ENCODE measurements around the gene HGFAC.

The HGFAC gene

DNA sequence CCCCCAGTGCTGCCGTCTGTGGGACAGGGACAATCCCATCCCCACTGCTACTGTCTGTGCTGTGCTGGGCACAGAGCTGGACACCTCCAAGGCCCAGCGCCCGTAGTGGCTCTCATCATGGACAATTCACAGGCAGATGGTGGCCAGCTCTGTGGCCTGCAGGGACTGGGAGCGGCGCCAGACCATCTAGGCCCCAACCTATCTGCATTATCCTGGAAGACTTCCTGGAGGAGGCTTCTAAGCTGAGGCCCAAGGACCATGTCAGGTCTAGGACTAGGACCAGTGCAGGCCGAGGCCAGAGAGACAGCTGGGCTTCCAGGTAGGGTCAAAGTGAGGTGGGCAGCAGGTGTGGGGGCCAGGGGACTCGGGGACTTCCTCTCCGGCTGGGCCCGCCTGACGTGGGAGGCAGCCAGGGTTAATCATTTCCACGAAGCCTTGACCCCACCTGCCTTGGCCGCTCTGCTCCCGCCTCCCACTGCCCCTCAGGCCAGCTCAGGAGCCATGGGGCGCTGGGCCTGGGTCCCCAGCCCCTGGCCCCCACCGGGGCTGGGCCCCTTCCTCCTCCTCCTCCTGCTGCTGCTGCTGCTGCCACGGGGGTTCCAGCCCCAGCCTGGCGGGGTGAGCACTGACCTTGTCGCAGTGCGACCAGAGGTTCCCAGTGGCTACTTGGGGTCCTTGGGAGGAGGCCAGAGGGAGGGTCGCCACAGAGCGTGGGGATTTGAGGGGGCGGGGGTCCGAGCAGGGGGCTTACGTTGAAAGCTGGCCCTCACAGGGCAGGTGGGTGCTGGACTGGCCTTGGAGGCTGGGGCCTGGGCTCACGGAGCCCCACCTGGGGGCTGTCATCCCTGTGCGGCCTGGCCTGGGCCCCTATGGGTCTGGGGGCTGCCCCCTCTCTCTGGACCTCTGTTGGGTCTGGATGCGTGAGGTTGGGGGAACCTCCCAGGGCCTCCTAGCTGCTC lies at the start of gene HGFAC:
HGFAC (plus strand) TSS at position 468 of the 959 bp plus-strand sequence; CDS start at position 502, 34 bp downstream.
- no peak for DNase-seq (ENCODE audit: low read depth in 2 of 2)

DNA sequence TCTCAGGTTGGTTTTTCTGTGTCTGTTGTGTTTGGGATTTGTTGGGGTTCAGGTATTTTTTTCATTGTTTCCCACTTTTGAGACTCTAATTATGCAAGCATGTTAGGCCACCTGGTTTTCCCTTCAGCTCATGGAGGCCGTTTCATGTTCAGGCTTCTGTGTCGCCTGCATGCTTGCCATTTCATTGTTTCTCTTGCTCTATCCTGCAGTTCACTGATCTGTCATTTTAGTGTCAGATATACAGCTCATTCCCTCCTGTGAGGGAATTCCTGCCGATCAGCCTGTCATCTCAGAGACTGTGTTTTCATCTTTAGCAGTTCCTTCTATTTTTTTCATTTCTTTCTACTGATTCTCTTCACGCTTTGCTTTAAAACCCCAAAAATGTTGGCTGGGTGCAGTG lies 49.4 kb upstream of the HGFAC start:
- no peak for DNase-seq (ENCODE audit: low read depth in 2 of 2)

- no peak for DNase-seq (ENCODE audit: low read depth in 2 of 2)
These were observed 48.6 kb upstream of the HGFAC start for GRCh38 chr4:3393171-3393570.

DNA sequence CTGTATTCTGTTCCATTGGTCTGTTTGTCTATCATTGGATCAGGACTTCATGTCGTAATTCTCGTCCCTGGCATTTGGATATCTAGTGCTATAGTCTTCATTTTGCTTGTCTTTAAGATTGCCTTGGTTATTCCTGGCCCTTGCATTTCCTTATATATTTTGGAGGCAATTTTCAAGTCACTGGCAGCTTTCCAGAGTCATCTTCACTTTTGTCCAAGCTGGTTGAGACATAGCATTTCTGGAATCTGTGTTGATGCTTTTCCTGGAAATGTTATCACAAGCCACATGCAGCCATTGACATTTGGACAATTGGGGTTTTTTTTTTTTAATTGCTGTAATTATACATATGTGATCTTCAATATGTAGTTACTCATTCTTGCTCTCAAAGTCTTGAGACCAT lies 45.2 kb upstream of the HGFAC start:
- DNase-seq (ENCODE audit: low read depth in 2 of 2), result no peak

GRCh38 chr4:3397128-3397527 lies 44.6 kb upstream of the HGFAC start:
- DNase-seq (ENCODE audit: low read depth in 2 of 2), result no peak

DNA sequence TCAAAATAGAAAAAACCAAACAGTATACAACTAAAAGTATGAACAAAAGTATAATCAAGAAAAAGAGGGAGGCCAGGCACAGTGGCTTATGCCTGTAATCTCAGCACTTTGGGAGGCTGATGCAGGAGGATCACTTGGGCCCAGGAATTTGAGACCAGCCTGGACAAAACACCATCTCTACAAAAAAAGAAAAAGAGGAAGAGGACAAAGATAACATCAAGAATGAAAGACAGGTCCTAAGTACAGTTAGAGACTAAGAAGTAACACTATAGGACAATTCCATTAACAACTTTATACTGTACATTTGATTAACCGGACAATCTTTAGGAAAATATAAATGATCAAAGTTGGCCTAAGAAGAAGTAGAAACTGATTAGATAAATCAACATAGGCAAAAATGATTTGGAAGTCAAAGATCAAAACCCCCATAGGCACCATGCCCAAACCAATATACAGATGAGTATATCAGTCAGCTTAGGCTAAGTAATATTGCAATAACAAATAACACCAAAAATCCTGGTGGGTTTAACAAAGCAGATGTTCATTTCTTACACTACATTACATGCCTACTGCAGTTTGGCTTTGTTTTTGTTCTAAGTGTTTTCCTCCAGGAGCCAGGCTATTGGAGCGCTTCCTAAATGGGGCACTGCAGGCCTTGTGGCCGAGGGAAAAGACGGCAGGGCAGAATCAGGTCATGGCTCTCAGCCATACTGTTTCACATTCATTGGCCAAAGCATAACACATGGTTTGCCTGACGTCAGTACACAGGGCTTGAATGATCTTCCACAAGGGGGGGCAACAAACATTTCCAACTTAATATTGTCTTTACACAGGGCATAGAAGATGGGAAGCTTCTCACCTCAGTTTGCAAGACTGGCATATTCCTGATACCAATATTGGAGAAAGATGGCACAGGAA lies 42.2 kb upstream of the HGFAC start:
- DNase-seq (ENCODE audit: low read depth in 2 of 2), result no peak

- DNase-seq (ENCODE audit: low read depth in 2 of 2), result no peak
These were observed 40.2 kb upstream of the HGFAC start for GRCh38 chr4:3401436-3402171.

DNA sequence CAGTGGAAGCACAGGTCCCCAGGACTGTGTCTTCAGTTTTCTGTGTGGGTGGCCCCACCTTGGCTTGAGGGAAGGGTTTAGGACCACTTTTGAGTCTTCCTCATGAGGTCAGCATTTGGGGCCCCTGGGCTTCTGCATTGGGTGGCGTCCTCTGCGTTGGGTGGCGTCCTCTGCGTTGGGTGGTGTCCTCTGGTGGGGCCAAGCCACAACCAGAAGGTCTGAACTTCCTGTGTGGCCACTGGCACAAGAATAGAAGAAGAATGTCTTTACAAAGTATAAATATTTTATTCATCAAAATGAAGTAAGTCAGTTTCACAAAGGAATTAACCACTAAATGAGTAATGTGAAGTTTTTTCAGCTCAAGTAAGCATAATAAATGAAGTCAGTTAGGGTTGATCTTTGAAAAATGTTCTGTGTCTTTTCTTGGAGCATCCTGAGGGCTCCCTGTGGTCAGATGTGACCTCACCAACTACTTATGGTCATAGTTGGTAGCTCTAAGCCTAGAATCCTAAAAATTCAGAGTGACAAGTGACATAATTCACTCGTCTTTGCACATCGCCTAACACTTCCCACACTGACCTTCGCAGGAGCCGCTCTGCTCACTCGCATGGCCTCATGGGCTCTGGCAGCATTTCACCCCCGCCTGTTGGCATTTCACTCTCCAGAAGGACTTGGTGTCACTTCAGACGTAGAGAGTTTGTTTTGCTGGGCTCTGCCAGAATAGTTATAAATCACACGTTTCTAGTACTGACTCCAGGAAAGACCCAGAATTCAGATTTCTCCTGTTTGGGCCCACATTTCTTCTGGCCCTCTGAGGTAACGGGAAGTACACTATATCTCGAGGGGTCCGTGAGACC lies 39.0 kb upstream of the HGFAC start:
- DNase-seq (ENCODE audit: low read depth in 2 of 2), result no peak

GRCh38 chr4:3403348-3403906 lies 38.3 kb upstream of the HGFAC start:
- DNase-seq (ENCODE audit: low read depth in 2 of 2), result no peak

DNA sequence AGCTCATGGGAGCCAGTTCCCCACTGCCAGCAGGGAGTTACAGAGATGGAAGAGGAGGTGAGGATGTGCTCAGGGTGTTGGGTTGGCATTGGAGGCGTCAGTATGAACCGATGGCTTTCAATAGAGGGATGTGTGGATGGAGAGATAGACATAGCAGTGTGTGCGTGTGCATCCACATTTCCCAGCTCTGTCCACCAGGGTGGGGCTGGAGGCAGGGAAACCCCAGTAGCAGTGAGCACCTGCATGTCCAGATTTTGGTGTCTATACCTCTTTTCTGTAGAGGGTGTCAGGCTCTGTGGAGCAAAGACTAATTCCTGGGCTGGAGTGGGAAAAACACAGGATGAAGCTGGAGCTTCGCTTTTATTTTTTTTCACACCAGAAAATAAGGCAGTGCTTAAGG lies 37.2 kb upstream of the HGFAC start:
- DNase-seq (ENCODE audit: low read depth in 2 of 2), result no peak

DNA sequence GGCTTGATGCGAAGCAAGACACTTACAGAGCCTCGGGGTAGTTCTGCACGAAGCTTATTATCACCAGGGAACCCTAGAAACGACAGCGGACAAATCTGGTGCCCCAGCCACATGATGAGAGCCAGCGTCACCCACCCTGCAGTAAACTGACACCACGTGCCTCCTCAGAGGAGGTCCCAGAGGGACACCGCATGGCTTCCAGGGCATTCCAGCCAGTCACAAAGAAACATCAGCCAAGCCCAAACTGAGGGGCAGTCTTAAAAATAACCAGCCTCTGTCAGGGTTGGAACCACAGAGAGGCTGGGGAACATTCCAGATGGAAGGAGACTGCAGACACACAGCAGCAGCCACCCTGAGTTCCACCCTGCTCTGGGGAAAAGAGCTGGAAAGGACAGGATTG lies 36.6 kb upstream of the HGFAC start:
- DNase-seq (ENCODE audit: low read depth in 2 of 2), result no peak

DNA sequence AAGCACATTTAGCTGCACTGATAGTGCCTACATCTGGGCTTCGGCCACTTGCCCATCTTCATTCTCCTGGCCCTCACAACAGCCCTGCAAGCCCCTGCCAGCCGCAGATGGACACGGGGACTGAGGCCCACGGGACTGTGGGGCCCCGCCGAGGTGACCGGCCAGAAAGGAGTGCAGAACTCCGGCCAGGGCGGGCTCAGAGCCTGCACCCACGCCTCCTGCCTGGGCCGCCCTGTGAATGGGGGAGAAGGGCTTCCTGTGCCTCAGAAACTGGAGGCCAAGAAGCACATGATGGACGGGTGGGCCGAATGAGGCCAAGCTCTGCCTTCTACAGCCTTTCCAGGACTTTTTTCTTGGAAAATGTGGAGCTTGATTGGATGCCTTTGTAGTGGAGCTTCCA lies 35.7 kb upstream of the HGFAC start:
- no peak for DNase-seq (ENCODE audit: low read depth in 2 of 2)

- no peak for DNase-seq (ENCODE audit: low read depth in 2 of 2)
These were observed 35.3 kb upstream of the HGFAC start for GRCh38 chr4:3406431-3406830.

- DNase-seq (ENCODE audit: low read depth in 2 of 2), result no peak
These were observed 34.5 kb upstream of the HGFAC start for GRCh38 chr4:3407171-3407771.

- no peak for DNase-seq (ENCODE audit: low read depth in 2 of 2)
These were observed 33.6 kb upstream of the HGFAC start for GRCh38 chr4:3407930-3408792.

DNA sequence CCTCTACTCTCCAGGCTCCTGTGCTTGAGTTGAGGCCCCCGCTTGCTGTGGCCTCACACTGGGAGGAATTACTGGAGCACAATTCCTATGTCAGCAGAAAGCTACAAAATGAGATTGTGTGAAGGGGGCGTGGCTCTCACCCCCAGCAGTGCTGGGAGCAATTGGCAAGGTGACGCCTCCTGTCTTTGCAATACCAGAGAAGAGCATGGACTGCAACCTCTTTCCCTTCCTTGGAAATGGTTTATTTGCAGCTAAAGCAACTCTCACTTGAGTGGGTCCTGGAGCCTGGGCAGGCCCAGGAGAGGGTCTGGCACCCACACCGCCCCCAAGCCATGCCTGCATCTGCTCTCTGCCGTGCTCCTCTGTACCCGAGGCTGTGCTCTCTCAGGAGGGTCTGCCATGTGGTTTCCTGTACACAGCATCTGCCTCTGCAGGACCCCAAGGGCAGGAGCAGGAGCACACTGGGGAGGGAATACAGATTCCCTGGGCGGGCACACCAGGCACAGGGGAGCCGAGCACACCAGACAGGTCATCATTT lies 32.9 kb upstream of the HGFAC start:
- no peak for DNase-seq (ENCODE audit: low read depth in 2 of 2)

- DNase-seq (ENCODE audit: low read depth in 2 of 2), result no peak
These were observed 32.1 kb upstream of the HGFAC start for GRCh38 chr4:3409571-3410091.

GRCh38 chr4:3410401-3411135 lies 31.2 kb upstream of the HGFAC start:
- no peak for DNase-seq (ENCODE audit: low read depth in 2 of 2)

Data from stimulated activated CD4-positive, alpha-beta T cell treated with anti-CD3 and anti-CD28 coated beads, Interleukin-12 subunit alpha, Interleukin-12 subunit beta, amount 100 ng/mL, for 24 hours (primary cell).